Activated CD8-positive, alpha-beta memory T cell treated with anti-CD3 and anti-CD28 coated beads, Interleukin-2, amount 10 ng/mL, durations not matched to agents 7 days and 5 days (primary cell): ENCODE data around the gene PADI4. TPM values are rescaled to one million over a fixed set of nuclear protein-coding genes. Genes with fewer than 3 reads are reported as not detected.
"Not testable (repeated sequence)": the region's sequence is repeated elsewhere in the genome, so short reads cannot be mapped to it uniquely, and the experiment has no call there.

Experiments used
- ATAC-seq: fragments of 150-1000 bp; cut with Tn5 transposase; one replicate; pipeline ENCODE4 v1.10.0; 2021; ENCODE audit warnings: moderate library complexity
- CTCF ChIA-PET: fragments of 350-600 bp; sonication (Branson Sonifier 250); formaldehyde crosslinking; loops from one replicate; lab custom pipeline; 2021; ENCODE audit warnings: antibody characterized with exemption; lab: Charles Lee
- DNase-seq: peaks from one replicate; pipeline ENCODE4 v3.0.0-alpha.2; 2020
- H3K27ac Mint-ChIP-seq: one replicate; pipeline ENCODE4 v1.8.0; 2021; ENCODE audit warnings: mild to moderate bottlenecking, mixed read lengths
- H3K27me3 Mint-ChIP-seq: one replicate; pipeline ENCODE4 v1.8.0; 2021; ENCODE audit warnings: mixed read lengths
- H3K36me3 Mint-ChIP-seq: one replicate; pipeline ENCODE4 v1.8.0; 2021; ENCODE audit warnings: mild to moderate bottlenecking, mixed read lengths
- H3K4me1 Mint-ChIP-seq: one replicate; pipeline ENCODE4 v1.8.0; 2021; ENCODE audit warnings: mixed read lengths
- H3K4me3 Mint-ChIP-seq: one replicate; pipeline ENCODE4 v1.8.0; 2021; ENCODE audit warnings: mild to moderate bottlenecking, moderate library complexity, mixed read lengths
- H3K9me3 Mint-ChIP-seq: one replicate; pipeline ENCODE4 v1.8.0; 2022; ENCODE audit warnings: low read depth, mixed read lengths
- total RNA-seq, 2 experiments: library from RNA; stranded (reverse); gene quantifications; one replicate each; pipeline ENCODE4 v1.2.3, GENCODE V29; 2021

The PADI4 gene
- total RNA-seq, 2 experiments from 2014 or later: 0.41 to 0.45 TPM

- Mint-ChIP-seq H3K36me3 (no peaks in the 10 kb centered on the region), H3K27me3 (peaks cover 14% of the 10 kb centered on the region), H3K27ac (no peak overlapping the region), H3K4me3 (no peak overlapping the region), H3K4me1 (no peaks in the 10 kb centered on the region), H3K9me3 (no peaks in the 10 kb centered on the region)
- DNase-seq (no peak), ATAC-seq (no peak)
- CTCF ChIA-PET: no interaction called here
Observed at GRCh38 chr1:17309426-17310067, 1.6 kb downstream of the PADI4 start.

- Mint-ChIP-seq H3K4me3 (no peak overlapping the region), H3K4me1 (no peaks in the 10 kb centered on the region), H3K27ac (no peak overlapping the region), H3K36me3 (no peaks in the 10 kb centered on the region), H3K9me3 (no peaks in the 10 kb centered on the region), H3K27me3 (peaks cover 14% of the 10 kb centered on the region)
- CTCF ChIA-PET: no interaction called here
- no peak for ATAC-seq
- DNase-seq: no peak
Observed at GRCh38 chr1:17310068-17310640, 2.2 kb downstream of the PADI4 start.

- DNase-seq (no peak), ATAC-seq (no peak)
- Mint-ChIP-seq H3K4me3 (no peak overlapping the region), H3K9me3 (no peaks in the 10 kb centered on the region), H3K36me3 (no peaks in the 10 kb centered on the region), H3K27ac (no peak overlapping the region), H3K27me3 (peaks cover 10% of the 10 kb centered on the region), H3K4me1 (no peaks in the 10 kb centered on the region)
- CTCF ChIA-PET: interaction anchor here (1.0 kb wide), 1 partner anchor 14 kb away, joined by 3 read pairs; no protein-coding TSS in a partner anchor
Observed at GRCh38 chr1:17313530-17314309, 5.7 kb downstream of the PADI4 start.

- Mint-ChIP-seq H3K27me3 (peaks cover 6% of the 10 kb centered on the region), H3K27ac (no peak overlapping the region), H3K9me3 (no peaks in the 10 kb centered on the region), H3K36me3 (no peaks in the 10 kb centered on the region), H3K4me1 (no peaks in the 10 kb centered on the region), H3K4me3 (no peak overlapping the region)
- DNase-seq (no peak), ATAC-seq (no peak)
- CTCF ChIA-PET: no interaction called here
Observed at GRCh38 chr1:17314491-17314971, 6.5 kb downstream of the PADI4 start.

- H3K36me3 Mint-ChIP-seq: no peaks in the 10 kb centered on the region
- CTCF ChIA-PET: no interaction called here
- no peak for DNase-seq
- no peaks in the 10 kb centered on the region for H3K4me1 Mint-ChIP-seq
- no peak overlapping the region for H3K4me3 Mint-ChIP-seq
- ATAC-seq: no peak
- H3K9me3 Mint-ChIP-seq: no peaks in the 10 kb centered on the region
- H3K27me3 Mint-ChIP-seq: peaks cover 6% of the 10 kb centered on the region
- no peak overlapping the region for H3K27ac Mint-ChIP-seq
Observed at GRCh38 chr1:17315542-17316130, 7.6 kb downstream of the PADI4 start.

- CTCF ChIA-PET: no interaction called here
Observed at GRCh38 chr1:17316704-17317103, 8.7 kb downstream of the PADI4 start.

GRCh38 chr1:17318262-17318661 lies 10.3 kb downstream of the PADI4 start:
- no peak for DNase-seq
- Mint-ChIP-seq H3K4me3 (no peak overlapping the region), H3K9me3 (no peaks in the 10 kb centered on the region), H3K4me1 (no peaks in the 10 kb centered on the region), H3K27ac (no peak overlapping the region), H3K27me3 (peaks cover 12% of the 10 kb centered on the region), H3K36me3 (no peaks in the 10 kb centered on the region)
- CTCF ChIA-PET: interaction anchor here (0.7 kb wide), 1 partner anchor 1870 kb away, joined by 3 read pairs; no protein-coding TSS in a partner anchor
- no peak for ATAC-seq

More at GRCh38 chr1:17316704-17317103, 8.7 kb downstream of the PADI4 start:
- no peaks in the 10 kb centered on the region for H3K36me3 Mint-ChIP-seq
- H3K4me3 Mint-ChIP-seq: no peak overlapping the region
- no peaks in the 10 kb centered on the region for H3K9me3 Mint-ChIP-seq
- no peak for ATAC-seq
- H3K27ac Mint-ChIP-seq: no peak overlapping the region
- H3K27me3 Mint-ChIP-seq: peaks cover 9% of the 10 kb centered on the region
- H3K4me1 Mint-ChIP-seq: no peaks in the 10 kb centered on the region
- no peak for DNase-seq

GRCh38 chr1:17319561-17320350 lies 11.8 kb downstream of the PADI4 start:
- Mint-ChIP-seq H3K4me3 (no peak overlapping the region), H3K27me3 (peaks cover 14% of the 10 kb centered on the region), H3K27ac (no peak overlapping the region), H3K9me3 (no peaks in the 10 kb centered on the region), H3K4me1 (no peaks in the 10 kb centered on the region), H3K36me3 (no peaks in the 10 kb centered on the region)
- DNase-seq: no peak
- CTCF ChIA-PET: no interaction called here
- no peak for ATAC-seq

- H3K4me1 Mint-ChIP-seq, ATAC-seq, H3K9me3 Mint-ChIP-seq, H3K36me3 Mint-ChIP-seq, CTCF ChIA-PET, DNase-seq, H3K27ac Mint-ChIP-seq, H3K4me3 Mint-ChIP-seq: not testable (repeated sequence)
- H3K27me3 Mint-ChIP-seq: peaks cover 22% of the 10 kb centered on the region
Observed at GRCh38 chr1:17321857-17322390, 13.9 kb downstream of the PADI4 start.

- H3K27ac Mint-ChIP-seq: no peak overlapping the region
- CTCF ChIA-PET: no interaction called here
- DNase-seq: no peak
- H3K4me1 Mint-ChIP-seq: no peaks in the 10 kb centered on the region
- no peaks in the 10 kb centered on the region for H3K36me3 Mint-ChIP-seq
- H3K9me3 Mint-ChIP-seq: no peaks in the 10 kb centered on the region
- ATAC-seq: no peak
- H3K27me3 Mint-ChIP-seq: peaks cover 14% of the 10 kb centered on the region
- H3K4me3 Mint-ChIP-seq: no peak overlapping the region
Observed at GRCh38 chr1:17328855-17329254, 20.9 kb downstream of the PADI4 start.

GRCh38 chr1:17329610-17330009 lies 21.6 kb downstream of the PADI4 start:
- Mint-ChIP-seq H3K9me3 (no peaks in the 10 kb centered on the region), H3K27me3 (peaks cover 12% of the 10 kb centered on the region), H3K4me3 (no peak overlapping the region), H3K36me3 (no peaks in the 10 kb centered on the region), H3K27ac (no peak overlapping the region), H3K4me1 (no peaks in the 10 kb centered on the region)
- ATAC-seq (no peak), DNase-seq (no peak)
- CTCF ChIA-PET: no interaction called here

- peaks cover 4% of the 10 kb centered on the region for H3K27me3 Mint-ChIP-seq
- no peak for DNase-seq
- CTCF ChIA-PET: no interaction called here
Observed at GRCh38 chr1:17330856-17331255, 22.9 kb downstream of the PADI4 start.

More at GRCh38 chr1:17330856-17331255, 22.9 kb downstream of the PADI4 start:
- Mint-ChIP-seq H3K9me3 (no peaks in the 10 kb centered on the region), H3K36me3 (no peaks in the 10 kb centered on the region), H3K27ac (no peak overlapping the region), H3K4me1 (no peaks in the 10 kb centered on the region), H3K4me3 (no peak overlapping the region)
- ATAC-seq: no peak
